ENCODE data around the gene EPHA7.

The EPHA7 gene

DNA sequence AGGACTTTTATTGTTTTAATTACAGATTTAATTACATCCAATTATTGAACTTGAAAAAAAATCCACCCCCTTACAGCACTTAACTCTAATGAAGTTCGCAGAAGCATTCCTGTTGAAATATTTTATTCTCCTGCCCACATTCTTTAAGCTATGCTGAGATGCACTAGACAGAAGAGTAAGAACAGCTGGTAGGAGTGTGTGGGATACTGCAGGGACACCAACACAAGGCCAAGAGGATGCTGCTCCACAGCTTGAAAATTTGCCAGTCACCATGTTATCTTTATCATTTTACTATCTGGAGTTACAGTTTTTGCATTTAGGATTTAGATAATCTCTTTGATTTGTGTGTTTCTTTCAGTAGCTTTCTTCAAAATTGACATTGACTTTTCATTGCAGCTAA is 180.7 kb downstream of the EPHA7 start:
- no peak for DNase-seq

DNA sequence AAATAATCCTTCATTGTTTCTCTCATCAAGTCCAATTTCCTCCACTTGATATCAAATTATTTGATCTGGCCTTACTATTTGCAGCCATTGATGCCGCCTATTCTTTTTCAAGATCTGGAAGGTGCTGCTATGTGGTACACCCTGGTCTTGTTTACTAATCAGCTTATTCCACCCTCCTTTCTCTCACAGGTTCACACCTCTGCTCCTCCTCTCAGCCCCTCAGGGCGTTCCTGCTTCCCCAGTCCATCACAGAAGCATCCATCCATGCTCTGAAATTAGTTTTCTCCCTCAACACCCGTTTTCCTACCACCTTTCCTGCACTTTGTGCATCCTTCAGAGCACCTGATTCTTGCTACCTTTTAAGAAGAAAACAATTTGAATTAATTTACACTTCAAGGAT is 183.6 kb downstream of the EPHA7 start:
- no peak for DNase-seq

- DNase-seq, result no peak
Observed at GRCh38 chr6:93226822-93227221, 192.5 kb downstream of the EPHA7 start.

DNA sequence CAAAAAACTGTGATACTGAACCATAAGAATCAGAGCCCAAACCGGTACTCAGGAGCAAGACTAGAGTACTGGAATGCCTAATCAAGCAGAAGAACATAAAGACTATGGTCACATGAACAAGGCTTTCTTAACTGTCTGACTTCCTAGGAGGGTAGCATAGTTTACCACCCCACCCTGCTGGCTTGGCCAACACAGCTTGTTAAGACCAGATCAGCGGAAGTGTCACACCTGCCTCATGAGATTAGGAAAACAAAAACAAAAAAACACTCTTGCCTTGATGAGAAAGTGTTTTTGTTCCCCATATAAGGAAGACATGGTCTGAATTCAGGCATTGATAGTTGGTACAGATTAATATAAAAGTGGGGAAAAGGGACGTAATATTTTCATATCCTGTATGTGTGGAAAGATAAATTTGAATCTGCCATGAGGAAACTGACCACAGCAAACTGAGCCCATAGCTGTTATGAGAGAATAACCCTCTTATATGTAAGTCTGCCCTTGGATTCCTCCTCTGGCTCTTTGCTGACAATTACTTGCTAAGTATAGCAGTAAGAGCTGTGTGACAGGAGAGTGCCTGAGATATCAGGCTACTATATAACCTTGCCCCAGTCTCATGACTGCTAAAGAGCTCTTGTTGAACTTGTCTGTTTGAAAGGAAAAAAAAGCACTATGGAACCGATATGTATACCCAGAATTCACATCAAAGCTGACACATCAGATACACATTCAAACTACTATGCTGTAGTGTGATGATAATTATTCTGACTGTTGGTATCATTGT is 197.1 kb downstream of the EPHA7 start:
- DNase-seq, result no peak

DNA sequence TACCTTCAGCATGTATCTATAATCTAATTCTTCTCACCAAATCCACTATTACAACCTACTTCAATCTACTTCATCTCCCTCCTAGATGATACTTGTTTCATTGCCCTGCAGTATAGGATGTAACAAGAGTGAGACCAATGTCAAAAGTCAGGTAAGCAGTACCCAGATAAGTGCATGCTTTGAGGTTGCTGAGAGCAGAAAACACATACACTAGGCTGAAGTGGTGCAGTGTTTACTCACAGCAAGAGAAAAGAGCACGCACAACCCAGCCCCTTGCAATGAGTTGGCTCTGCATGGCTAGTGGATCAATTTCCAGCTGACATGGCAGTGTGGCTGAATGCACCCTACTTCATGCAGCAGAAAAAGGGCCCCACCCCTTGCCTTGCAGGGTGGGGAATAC is 199.9 kb downstream of the EPHA7 start:
- DNase-seq, result no peak

- DNase-seq, result no peak
Observed at GRCh38 chr6:93218096-93218495, 201.3 kb downstream of the EPHA7 start.

DNA sequence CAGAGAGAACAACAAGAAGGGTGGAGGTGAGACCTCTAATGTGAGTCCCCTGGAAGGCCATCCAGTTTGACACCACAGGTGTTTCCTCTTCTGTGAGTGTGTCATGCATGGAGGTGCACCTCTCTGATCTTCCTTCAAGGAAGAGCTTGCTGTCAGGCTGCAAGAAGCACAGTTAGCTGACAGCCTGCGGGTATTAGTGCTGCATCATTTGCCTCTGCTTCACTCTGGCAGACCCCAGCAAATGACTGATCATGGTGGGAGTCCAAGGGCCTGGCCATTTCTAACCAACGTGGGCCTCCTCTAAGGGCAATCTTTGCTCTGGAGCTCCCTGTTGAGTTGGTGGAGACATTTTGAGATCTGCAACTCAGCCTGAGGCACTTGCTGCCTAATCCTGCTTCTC is 206.3 kb downstream of the EPHA7 start:
- no peak for DNase-seq

DNA sequence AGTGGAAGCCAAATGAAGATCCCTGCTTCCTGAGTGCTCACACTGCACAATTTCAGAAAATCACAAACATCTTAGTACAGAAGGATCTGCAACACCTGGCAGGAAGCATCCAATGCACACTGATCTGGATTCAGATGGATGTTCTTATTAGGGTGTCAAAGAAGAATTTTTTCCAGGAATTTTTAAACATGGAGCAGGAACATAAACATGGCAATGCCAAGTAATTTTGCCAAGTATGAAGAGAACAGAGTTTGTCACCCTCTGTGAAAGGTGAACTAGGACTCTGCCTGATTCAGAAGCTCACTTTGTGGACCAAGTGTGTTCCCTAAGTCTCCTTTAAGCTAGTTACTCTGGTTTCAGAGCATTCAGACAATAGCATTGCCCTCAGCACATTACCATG is 208.5 kb downstream of the EPHA7 start:
- DNase-seq, result no peak

DNA sequence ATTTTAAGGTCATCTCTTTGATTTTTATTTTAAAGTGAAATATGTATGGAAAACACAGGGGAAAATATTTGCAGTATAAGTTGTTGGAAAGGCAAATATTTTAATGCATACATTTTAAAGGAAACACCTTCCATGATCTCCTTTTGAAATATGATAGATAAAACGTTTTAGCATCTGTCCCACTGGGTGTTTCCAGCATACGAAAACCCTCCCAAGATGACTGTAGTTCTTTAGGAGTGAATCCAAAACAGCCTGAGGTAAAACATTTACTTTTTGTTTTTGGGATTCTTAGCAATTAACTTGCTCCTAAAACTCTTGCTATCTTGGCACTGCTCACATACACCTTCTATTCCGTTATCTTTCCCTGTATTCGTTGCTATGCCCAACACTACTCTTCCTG is 210.0 kb downstream of the EPHA7 start:
- DNase-seq, result no peak

DNA sequence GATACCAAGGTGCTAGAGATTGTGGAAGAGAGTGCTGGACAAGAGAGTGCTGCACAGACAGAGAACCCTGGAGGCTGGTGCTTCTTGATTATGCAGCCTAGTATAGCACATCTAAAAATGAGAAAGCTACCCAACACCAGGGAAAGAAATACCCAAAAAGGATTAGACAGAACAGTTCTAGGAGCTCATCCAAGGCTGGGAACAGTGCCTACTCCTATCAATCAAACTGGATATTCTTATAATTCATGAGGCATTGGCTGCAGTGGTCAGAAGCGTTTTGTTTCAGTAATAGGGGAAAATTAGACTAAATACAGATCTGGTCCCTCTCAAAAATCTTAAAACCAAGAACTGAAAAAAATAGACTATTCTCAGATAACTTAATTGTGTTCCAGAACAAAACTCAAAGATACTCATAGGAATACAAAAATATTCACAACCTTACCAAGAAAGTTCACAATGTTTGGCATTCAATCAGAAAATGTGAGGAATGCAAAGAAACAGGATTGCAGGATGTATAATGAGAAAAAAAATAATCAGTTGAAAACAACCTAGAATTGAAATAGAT is 222.9 kb downstream of the EPHA7 start:
- peak; percentile 2 for DNase-seq

DNA sequence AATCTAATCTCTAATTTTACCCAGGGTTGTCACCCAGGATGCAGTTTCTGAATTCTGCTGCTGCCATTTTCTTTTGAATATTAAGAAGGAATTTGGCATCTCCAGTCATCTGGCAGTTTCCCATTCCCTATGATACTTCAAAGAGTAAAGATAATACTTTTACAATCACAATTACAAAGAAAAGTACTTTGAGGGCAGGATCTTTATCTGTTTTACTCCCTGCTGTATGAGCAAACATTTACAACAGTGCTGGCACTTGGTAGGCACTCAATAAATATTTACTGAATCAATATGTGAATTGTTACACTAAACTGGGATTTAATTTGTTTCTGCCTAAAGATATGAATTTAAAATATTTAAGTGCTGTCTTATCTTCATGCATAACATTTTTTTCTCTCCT is 224.9 kb downstream of the EPHA7 start:
- no peak for DNase-seq

GRCh38 chr6:93193868-93194267 is 225.5 kb downstream of the EPHA7 start:
- no peak for DNase-seq
